Right atrium auricular region (tissue), 2 donors: ENCODE results near the gene CMTM5. TPM values are rescaled to one million over a fixed set of nuclear protein-coding genes. Genes with fewer than 3 reads are reported as not detected.

Experiments used
- DNase-seq: peaks from one replicate; pipeline ENCODE4 v3.0.0-alpha.2; 2019; ENCODE audit warnings: low spot score
- H3K27ac ChIP-seq, 2 donors: fragments of 200-600 bp; sonication (generic); 1 replicate in 1 of 2; 2 replicates in 1 of 2; pipeline ENCODE4 v1.5.1; 2016 to 2019
- H3K27me3 ChIP-seq, 2 donors: fragments of 200-600 bp; sonication (generic); one replicate each; pipeline versions ENCODE4 v1.5.1 to v1.6.0; 2017 to 2019
- H3K36me3 ChIP-seq: fragments of 200-600 bp; sonication (generic); one replicate; pipeline ENCODE4 v1.5.1; 2016
- H3K4me1 ChIP-seq, 2 donors: fragments of 200-600 bp; sonication (generic); one replicate each; pipeline versions ENCODE4 v1.5.1 to v1.6.0; 2017 to 2019
- H3K4me3 ChIP-seq, 2 donors: fragments of 200-600 bp; sonication (generic); 1 replicate in 1 of 2; 2 replicates in 1 of 2; pipeline ENCODE4 v1.5.1; 2017 to 2019; ENCODE audit warnings: mild to moderate bottlenecking in 1 of 2, moderate library complexity in 1 of 2
- H3K9me3 ChIP-seq, 2 donors: fragments of 200-600 bp; sonication (generic); one replicate each; pipeline ENCODE4 v1.5.1; 2019
- total RNA-seq, 2 donors: library from RNA; depleted of rRNA; stranded (reverse); fragments of >200 nt; gene quantifications; one replicate each; pipeline ENCODE4 v1.1.0, GENCODE V29; 2016
- TF ChIP-seq, protein P1 (sequence below), 2 donors: fragments of 200-600 bp; sonication (generic); IDR thresholded peaks; one replicate each; pipeline ENCODE4 v1.5.1; 2019; ENCODE audit warnings: antibody characterized with exemption in 2 of 2

Gene CMTM5
- total RNA-seq, 2 donors from 2014 or later = not detected

DNA sequence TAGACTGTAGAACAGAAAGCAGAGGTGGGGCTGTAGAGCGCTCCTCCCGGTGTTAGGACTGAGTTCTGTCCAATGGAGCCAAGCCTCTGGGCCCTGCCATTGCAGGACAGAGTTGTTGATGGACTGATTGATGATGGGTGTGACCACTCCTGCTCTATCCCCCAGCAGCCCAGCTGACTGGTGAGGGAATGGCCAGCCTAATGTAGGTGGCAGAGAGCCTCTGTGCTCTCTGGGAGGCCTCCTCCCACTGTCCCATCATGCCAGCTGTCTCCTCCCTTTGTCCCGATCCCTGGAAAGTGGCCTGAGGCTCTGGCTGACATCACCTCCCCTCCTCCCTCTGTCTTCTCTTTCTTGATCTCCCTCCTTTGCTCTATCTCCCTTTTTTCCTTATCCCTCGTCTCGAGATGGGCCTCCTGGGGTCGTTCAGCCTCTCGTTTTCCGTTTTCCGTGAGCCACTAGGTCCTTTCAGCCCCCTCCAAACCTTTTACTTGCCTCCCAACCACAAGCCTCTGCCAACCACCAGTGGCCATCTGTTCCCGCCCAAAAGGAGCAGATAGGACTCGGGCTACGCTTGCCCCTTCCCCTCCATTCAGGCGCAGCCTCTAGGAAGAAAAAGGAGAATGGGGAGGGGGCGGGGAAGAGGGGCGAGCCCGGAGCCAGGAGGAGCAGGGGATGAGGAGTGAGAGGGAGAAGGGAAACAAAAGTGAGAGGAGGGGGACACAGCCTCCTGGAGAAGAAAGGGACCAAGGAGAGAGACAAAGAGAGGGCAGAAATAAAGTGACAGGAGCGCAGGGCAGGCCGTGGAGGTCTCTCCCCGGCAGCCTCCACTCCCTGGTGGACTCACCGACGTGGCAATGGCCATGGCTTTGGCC, 12.4 kb upstream of the CMTM5 start:
- no peaks in the 10 kb centered on the region for H3K9me3 ChIP-seq
- H3K4me1 ChIP-seq = peaks cover 0 to 31% of the 10 kb centered on the region in 2 donors
- H3K36me3 ChIP-seq = no peaks in the 10 kb centered on the region
- peak overlapping the region; percentile 88 to 90 for H3K27ac ChIP-seq
- H3K27me3 ChIP-seq = no peaks in the 10 kb centered on the region
- TF ChIP-seq, protein P1, sequence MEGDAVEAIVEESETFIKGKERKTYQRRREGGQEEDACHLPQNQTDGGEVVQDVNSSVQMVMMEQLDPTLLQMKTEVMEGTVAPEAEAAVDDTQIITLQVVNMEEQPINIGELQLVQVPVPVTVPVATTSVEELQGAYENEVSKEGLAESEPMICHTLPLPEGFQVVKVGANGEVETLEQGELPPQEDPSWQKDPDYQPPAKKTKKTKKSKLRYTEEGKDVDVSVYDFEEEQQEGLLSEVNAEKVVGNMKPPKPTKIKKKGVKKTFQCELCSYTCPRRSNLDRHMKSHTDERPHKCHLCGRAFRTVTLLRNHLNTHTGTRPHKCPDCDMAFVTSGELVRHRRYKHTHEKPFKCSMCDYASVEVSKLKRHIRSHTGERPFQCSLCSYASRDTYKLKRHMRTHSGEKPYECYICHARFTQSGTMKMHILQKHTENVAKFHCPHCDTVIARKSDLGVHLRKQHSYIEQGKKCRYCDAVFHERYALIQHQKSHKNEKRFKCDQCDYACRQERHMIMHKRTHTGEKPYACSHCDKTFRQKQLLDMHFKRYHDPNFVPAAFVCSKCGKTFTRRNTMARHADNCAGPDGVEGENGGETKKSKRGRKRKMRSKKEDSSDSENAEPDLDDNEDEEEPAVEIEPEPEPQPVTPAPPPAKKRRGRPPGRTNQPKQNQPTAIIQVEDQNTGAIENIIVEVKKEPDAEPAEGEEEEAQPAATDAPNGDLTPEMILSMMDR (IDR thresholded peaks at IDR 0.05) = no peak
- DNase-seq = peak; percentile 80
- H3K4me3 ChIP-seq = peak overlapping the region; percentile 49 to 58

- Histone ChIP-seq H3K27ac (peak within 1 kb of the TSS; percentile 88 to 90), H3K9me3 (no peaks in the 10 kb centered on the region), H3K4me1 (peaks cover 0 to 31% of the 10 kb centered on the region in 2 donors), H3K4me3 (peak within 1 kb of the TSS; percentile 49 to 58), H3K27me3 (no peaks in the 10 kb centered on the region), H3K36me3 (no peaks in the 10 kb centered on the region)
- TF ChIP-seq, protein P1 (IDR thresholded peaks at IDR 0.05) = no peak
- DNase-seq = no peak
These were observed 11.7 kb upstream of the CMTM5 start, which contains the start of gene EFS for GRCh38 chr14:23365036-23365731. Gene EFS, minus strand, starts transcription at chr14:23365172. Its CDS starts 147 bp downstream, at chr14:23365025.

DNA sequence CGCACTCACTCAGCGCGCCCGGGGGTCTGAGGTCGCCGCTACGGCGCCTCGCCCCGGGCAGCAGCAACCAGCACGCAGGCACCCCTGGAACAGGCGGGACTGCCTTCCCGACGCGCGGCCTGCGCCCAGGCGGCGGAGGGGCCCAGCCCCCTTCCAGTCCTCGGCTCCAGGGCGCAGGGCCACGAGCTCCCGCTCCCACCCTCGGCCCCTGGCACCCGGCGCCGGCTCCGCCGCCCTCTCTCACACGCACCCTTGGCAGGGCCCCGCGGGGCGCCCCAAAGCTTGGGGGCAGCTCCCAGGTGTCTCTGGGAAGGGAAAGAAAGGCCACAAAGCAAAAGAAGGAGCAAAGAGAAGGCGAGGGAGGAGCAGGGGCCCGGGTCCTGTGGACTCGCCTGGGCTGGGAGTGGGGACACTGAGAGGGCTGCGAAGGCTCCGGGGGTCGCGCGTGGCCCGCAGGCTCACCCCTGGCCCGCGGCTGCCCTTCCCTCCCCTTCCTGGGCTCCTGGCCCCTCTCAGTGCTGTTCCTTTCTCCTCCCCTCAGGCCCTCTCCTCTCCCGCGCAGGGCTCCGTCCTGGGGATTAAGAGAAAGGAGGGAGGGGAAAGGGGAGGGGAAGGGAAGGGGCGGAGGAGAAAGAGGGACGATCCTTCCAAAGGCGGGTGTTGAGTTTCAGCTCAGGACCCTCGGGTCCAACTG, 11.0 kb upstream of the CMTM5 start:
- Histone ChIP-seq H3K27ac (peak overlapping the region; percentile 88 to 90), H3K27me3 (no peaks in the 10 kb centered on the region), H3K4me3 (peak overlapping the region; percentile 49 to 58), H3K36me3 (no peaks in the 10 kb centered on the region), H3K4me1 (peaks cover 0 to 31% of the 10 kb centered on the region in 2 donors), H3K9me3 (no peaks in the 10 kb centered on the region)
- TF ChIP-seq, protein P1 (IDR thresholded peaks at IDR 0.05) = no peak
- DNase-seq = no peak

DNA sequence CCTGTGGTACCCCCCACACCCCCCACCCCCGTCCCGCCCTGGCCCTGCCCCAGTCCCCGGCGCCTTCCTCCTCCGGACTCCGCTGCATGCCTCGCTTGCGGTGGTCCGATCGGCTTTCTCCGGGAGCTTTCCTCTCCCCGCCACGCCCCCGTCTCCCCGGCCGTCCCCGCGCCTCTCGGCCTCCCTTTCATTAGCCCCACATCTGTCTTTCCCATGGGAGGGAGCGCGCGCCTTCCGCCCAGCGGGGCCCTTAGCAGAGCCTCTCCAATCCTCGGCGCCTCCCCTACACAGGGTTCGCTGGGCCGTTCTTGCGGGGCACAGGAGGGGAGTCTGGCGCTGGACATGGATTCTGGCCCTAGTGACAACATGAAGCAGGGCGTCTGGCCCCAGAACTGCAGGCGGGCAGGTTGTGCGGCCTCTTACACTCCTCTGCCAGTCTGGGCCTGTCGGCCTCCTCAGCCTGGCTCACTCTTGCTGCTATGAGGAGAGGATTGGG, 10.4 kb upstream of the CMTM5 start:
- H3K27ac ChIP-seq = peak overlapping the region; percentile 88 to 90
- no peaks in the 10 kb centered on the region for H3K36me3 ChIP-seq
- no peaks in the 10 kb centered on the region for H3K9me3 ChIP-seq
- no peaks in the 10 kb centered on the region for H3K27me3 ChIP-seq
- H3K4me3 ChIP-seq = peak overlapping the region; percentile 49 to 58
- H3K4me1 ChIP-seq = peaks cover 0 to 31% of the 10 kb centered on the region in 2 donors
- TF ChIP-seq, protein P1 (IDR thresholded peaks at IDR 0.05) = no peak
- no peak for DNase-seq

GRCh38 chr14:23370221-23370620, 6.6 kb upstream of the CMTM5 start:
- Histone ChIP-seq H3K4me1 (peaks cover 0 to 8% of the 10 kb centered on the region in 2 donors), H3K27me3 (no peaks in the 10 kb centered on the region), H3K27ac (no peak overlapping the region), H3K4me3 (no peak overlapping the region), H3K9me3 (no peaks in the 10 kb centered on the region), H3K36me3 (no peaks in the 10 kb centered on the region)
- TF ChIP-seq, protein P1 (IDR thresholded peaks at IDR 0.05) = no peak
- no peak for DNase-seq
